Measurements from ENCODE around the gene DRD2. TPM values are rescaled to one million over a fixed set of nuclear protein-coding genes. Genes with fewer than 3 reads are reported as not detected.
"Not testable (repeated sequence)": the region's sequence is repeated elsewhere in the genome, so short reads cannot be mapped to it uniquely, and the experiment has no call there.

The DRD2 gene
- under 1 TPM in 1 of 2 donors, not detected in 1; 0.26 TPM for total RNA-seq

- H3K27me3 ChIP-seq = peaks cover 0 to 39% of the 10 kb centered on the region in 2 donors
- peak in 1 of 4 donors; percentile 16 for DNase-seq
- H3K4me3 ChIP-seq = no peak within 1 kb of the TSS
- TF ChIP-seq, protein P1, sequence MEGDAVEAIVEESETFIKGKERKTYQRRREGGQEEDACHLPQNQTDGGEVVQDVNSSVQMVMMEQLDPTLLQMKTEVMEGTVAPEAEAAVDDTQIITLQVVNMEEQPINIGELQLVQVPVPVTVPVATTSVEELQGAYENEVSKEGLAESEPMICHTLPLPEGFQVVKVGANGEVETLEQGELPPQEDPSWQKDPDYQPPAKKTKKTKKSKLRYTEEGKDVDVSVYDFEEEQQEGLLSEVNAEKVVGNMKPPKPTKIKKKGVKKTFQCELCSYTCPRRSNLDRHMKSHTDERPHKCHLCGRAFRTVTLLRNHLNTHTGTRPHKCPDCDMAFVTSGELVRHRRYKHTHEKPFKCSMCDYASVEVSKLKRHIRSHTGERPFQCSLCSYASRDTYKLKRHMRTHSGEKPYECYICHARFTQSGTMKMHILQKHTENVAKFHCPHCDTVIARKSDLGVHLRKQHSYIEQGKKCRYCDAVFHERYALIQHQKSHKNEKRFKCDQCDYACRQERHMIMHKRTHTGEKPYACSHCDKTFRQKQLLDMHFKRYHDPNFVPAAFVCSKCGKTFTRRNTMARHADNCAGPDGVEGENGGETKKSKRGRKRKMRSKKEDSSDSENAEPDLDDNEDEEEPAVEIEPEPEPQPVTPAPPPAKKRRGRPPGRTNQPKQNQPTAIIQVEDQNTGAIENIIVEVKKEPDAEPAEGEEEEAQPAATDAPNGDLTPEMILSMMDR (IDR thresholded peaks at IDR 0.05) = no peak
- TF ChIP-seq POLR2A (IDR thresholded peaks at IDR 0.05) = no peak
- WGBS, 2 donors = 3% methylated on average over 32 of the region's 65 CpGs; no CpG with 5 or more reads in 1 of the 2 donors
- H3K4me1 ChIP-seq = peaks cover 10% of the 10 kb centered on the region
- H3K27ac ChIP-seq = no peak within 1 kb of the TSS
- ATAC-seq = no peak
- intact Hi-C loops (cut with DNase I) = no loop called here
- no peaks in the 10 kb centered on the region for H3K36me3 ChIP-seq (replicated peaks in 1 of 2; ENCODE audit: insufficient read depth in 1 of 2, low read depth in 2 of 2)
- no peaks in the 10 kb centered on the region for H3K9me3 ChIP-seq
Observed at GRCh38 chr11:113475160-113475761, at the start of gene DRD2. Gene DRD2, minus strand, starts transcription at chr11:113475398. Its CDS starts 50,747 bp downstream, at chr11:113424651.

DNA sequence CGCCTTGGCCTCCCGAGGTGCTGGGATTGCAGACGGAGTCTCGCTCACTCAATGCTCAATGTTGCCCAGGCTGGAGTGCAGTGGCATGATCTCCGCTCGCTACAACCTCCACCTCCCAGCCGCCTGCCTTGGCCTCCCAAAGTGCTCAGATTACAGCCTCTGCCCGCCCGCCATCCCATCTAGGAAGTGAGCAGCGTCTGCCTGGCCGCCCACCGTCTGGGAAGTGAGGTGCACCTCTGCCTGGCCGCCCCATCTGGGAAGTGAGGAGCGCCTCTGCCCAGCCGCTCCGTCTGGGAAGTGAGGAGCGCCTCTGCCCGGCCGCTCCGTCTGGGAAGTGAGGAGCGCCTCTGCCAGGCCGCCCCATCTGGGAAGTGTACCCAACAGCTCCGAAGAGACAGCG lies 48.7 kb upstream of the DRD2 start:
- H3K27me3 ChIP-seq; intact Hi-C loops (cut with DNase I); DNase-seq; H3K4me3 ChIP-seq; H3K9me3 ChIP-seq; ATAC-seq; H3K27ac ChIP-seq; H3K4me1 ChIP-seq; H3K36me3 ChIP-seq (replicated peaks in 1 of 2; ENCODE audit: insufficient read depth in 1 of 2, low read depth in 2 of 2): not testable (repeated sequence)
- 84 to 90% methylated on average over 7 of the region's 24 CpGs for WGBS, 2 donors

- no peaks in the 10 kb centered on the region for H3K4me1 ChIP-seq
- ATAC-seq (no peak), DNase-seq (no peak)
- intact Hi-C loops (cut with DNase I) = no loop called here
- no peak overlapping the region for H3K4me3 ChIP-seq
- 25 to 32% methylated on average over 2 to 3 of the region's 3 CpGs for WGBS, 2 donors
- H3K27ac ChIP-seq = no peak overlapping the region
- no peaks in the 10 kb centered on the region for H3K9me3 ChIP-seq
- no peaks in the 10 kb centered on the region for H3K27me3 ChIP-seq
- no peaks in the 10 kb centered on the region for H3K36me3 ChIP-seq (replicated peaks in 1 of 2; ENCODE audit: insufficient read depth in 1 of 2, low read depth in 2 of 2)
- TF ChIP-seq, protein P1 (IDR thresholded peaks at IDR 0.05) = no peak
- no peak for TF ChIP-seq POLR2A (IDR thresholded peaks at IDR 0.05)
Observed at GRCh38 chr11:113521737-113522517, 46.7 kb upstream of the DRD2 start.

- Histone ChIP-seq H3K9me3 (no peaks in the 10 kb centered on the region), H3K4me3 (no peak overlapping the region), H3K27ac (no peak overlapping the region), H3K36me3 (replicated peaks in 1 of 2; ENCODE audit: insufficient read depth in 1 of 2, low read depth in 2 of 2) (no peaks in the 10 kb centered on the region), H3K27me3 (no peaks in the 10 kb centered on the region), H3K4me1 (no peaks in the 10 kb centered on the region)
- DNase-seq (no peak), ATAC-seq (no peak)
- intact Hi-C loops (cut with DNase I) = no loop called here
- TF ChIP-seq, protein P1 (IDR thresholded peaks at IDR 0.05) = no peak
- TF ChIP-seq POLR2A (IDR thresholded peaks at IDR 0.05) = no peak
- 31 to 40% methylated on average over 4 of the region's 4 CpGs for whole genome bisulfite sequencing, 2 donors
Observed at GRCh38 chr11:113519989-113520613, 44.9 kb upstream of the DRD2 start.

GRCh38 chr11:113518716-113519495 lies 43.7 kb upstream of the DRD2 start:
- Histone ChIP-seq H3K4me3 (no peak overlapping the region), H3K27ac (no peak overlapping the region), H3K27me3 (no peaks in the 10 kb centered on the region), H3K36me3 (replicated peaks in 1 of 2; ENCODE audit: insufficient read depth in 1 of 2, low read depth in 2 of 2) (no peaks in the 10 kb centered on the region), H3K9me3 (no peaks in the 10 kb centered on the region), H3K4me1 (no peaks in the 10 kb centered on the region)
- ATAC-seq (no peak), DNase-seq (no peak)
- intact Hi-C loops (cut with DNase I) = no loop called here
- WGBS, 2 donors = 53% methylated on average over 5 of the region's 5 CpGs
- no peak for TF ChIP-seq POLR2A (IDR thresholded peaks at IDR 0.05)
- TF ChIP-seq, protein P1 (IDR thresholded peaks at IDR 0.05) = no peak

Measured in body of pancreas (tissue), 4 donors.